K562 (cell line): ENCODE results near the gene AKNAD1. TPM values are rescaled to one million over a fixed set of nuclear protein-coding genes. Genes with fewer than 3 reads are reported as not detected.

ENCODE experiments used
- ATAC-seq: fragments of 200-7000 bp; cut with Tn5 transposase; 3 replicates; pipeline ENCODE4 v1.9.1; 2020; ENCODE audit warnings: moderate library complexity
- BruUV-seq: library from RNA; stranded (reverse); fragments of 400-500 nt; replicated peaks from 2 replicates; lab custom pipeline; 2021; lab: Mats Ljungman, UMichigan
- CTCF ChIA-PET: fragments of 300-600 bp; formaldehyde crosslinking; extraction: SDS; loops from one replicate; lab custom pipeline; 2021; ENCODE audit warnings: low intra/inter-chr PET ratio; lab: Yijun Ruan, JAX
- POLR2A ChIA-PET: fragments of 300-600, 350-650 bp; sonication (Branson Sonifier 250); formaldehyde crosslinking; extraction: SDS; loops from one replicate; lab custom pipeline; 2021; ENCODE audit warnings: antibody characterized with exemption, inconsistent platforms; lab: Yijun Ruan, JAX
- DNase-seq, 4 experiments: peaks; one replicate each; pipeline versions ENCODE4 v3.0.0 to v3.0.0-alpha.2; 2011 to 2018; ENCODE audit warnings: low spot score in 3 of 4, mixed read lengths in 3 of 4; ENCODE audit errors: extremely low read depth in 1 of 4
- FAIRE-seq: peaks from 2 replicates; lab custom pipeline; 2011; peaks lifted over from hg19 to GRCh38; lab: Jason Lieb, UNC
- H2AFZ ChIP-seq: 2 replicates; pipeline ENCODE4 v1.6.0; 2011; ENCODE audit warnings: low read depth, low read length, control low read depth, inconsistent platforms
- H3K27ac ChIP-seq: fragments of 200-600 bp; 3 replicates; pipeline ENCODE4 v1.8.0; 2011; ENCODE audit warnings: low read depth, mild to moderate bottlenecking, control low read depth, inconsistent platforms, low read length, moderate library complexity, mixed read lengths; ENCODE audit errors: extremely low read depth
- H3K27me3 ChIP-seq, 2 experiments: fragments of 300-600 bp in 1 of 2; 2 replicates in 1 of 2; 3 replicates in 1 of 2; pipeline versions ENCODE4 v1.6.0 to v1.8.0; 2011; ENCODE audit warnings: inconsistent platforms in 2 of 2, low read length in 2 of 2, mild to moderate bottlenecking in 1 of 2, mixed read lengths in 1 of 2, moderate library complexity in 1 of 2; ENCODE audit not compliant: control insufficient read depth in 2 of 2, insufficient read depth in 2 of 2
- H3K36me3 ChIP-seq: fragments of 300-600 bp; 3 replicates; pipeline ENCODE4 v1.8.0; 2011; ENCODE audit warnings: mild to moderate bottlenecking, low read length, inconsistent platforms; ENCODE audit not compliant: control insufficient read depth, insufficient read depth
- H3K4me1 ChIP-seq, 2 experiments: fragments of 200-600 bp in 1 of 2; replicated peaks in 1 of 2; 2 replicates in 1 of 2; 3 replicates in 1 of 2; pipeline versions ENCODE4 v1.5.1 to v1.8.0; 2011; ENCODE audit warnings: inconsistent platforms in 2 of 2, low read length in 2 of 2, mild to moderate bottlenecking in 1 of 2, mixed read lengths in 1 of 2, moderate library complexity in 1 of 2; ENCODE audit not compliant: control insufficient read depth in 2 of 2, insufficient read depth in 2 of 2
- H3K4me2 ChIP-seq: 2 replicates; pipeline ENCODE4 v1.6.1; 2011; ENCODE audit warnings: low read length, control low read depth, inconsistent platforms, mixed read lengths; ENCODE audit not compliant: insufficient read depth
- H3K4me3 ChIP-seq: fragments of 200-600 bp; sonication (generic), shearing (Covaris generic); 2 replicates; pipeline ENCODE4 v1.5.1; 2016; ENCODE audit warnings: control low read depth, inconsistent platforms
- H3K79me2 ChIP-seq: fragments of 200-600 bp; 3 replicates; pipeline ENCODE4 v1.8.0; 2011; ENCODE audit warnings: low read length, inconsistent platforms; ENCODE audit not compliant: control insufficient read depth, insufficient read depth
- H3K9ac ChIP-seq, 2 experiments: 2 replicates each; pipeline versions ENCODE4 v1.6.0 to v1.6.1; 2011; ENCODE audit warnings: low read depth in 2 of 2, low read length in 2 of 2, control low read depth in 1 of 2, inconsistent platforms in 1 of 2, mild to moderate bottlenecking in 1 of 2, mixed read lengths in 1 of 2; ENCODE audit not compliant: insufficient read depth in 1 of 2
- H3K9me1 ChIP-seq: one replicate; pipeline ENCODE4 v1.6.0; 2011; ENCODE audit warnings: inconsistent platforms, mild to moderate bottlenecking, low read length, moderate library complexity; ENCODE audit not compliant: control insufficient read depth, insufficient read depth
- H3K9me3 ChIP-seq: replicated peaks from 2 replicates; pipeline ENCODE4 v1.5.1; 2011; ENCODE audit warnings: low read depth, low read length, inconsistent platforms; ENCODE audit not compliant: control insufficient read depth, insufficient read depth
- H4K20me1 ChIP-seq: replicated peaks from 2 replicates; pipeline ENCODE4 v1.6.1; 2011; ENCODE audit warnings: low read length, inconsistent platforms, mixed read lengths; ENCODE audit not compliant: control insufficient read depth, insufficient read depth
- ARID2 ChIP-seq: fragments of 450-650 bp; IDR thresholded peaks from 2 replicates; pipeline ENCODE4 v1.6.1; 2017; ENCODE audit warnings: antibody characterized with exemption, mild to moderate bottlenecking
- BDP1 ChIP-seq: IDR thresholded peaks from 3 replicates; pipeline ENCODE4 v1.6.1; 2011; ENCODE audit not compliant: insufficient read length, insufficient read depth
- CHD2 ChIP-seq: IDR thresholded peaks from 2 replicates; pipeline ENCODE4 v1.6.1; 2011; ENCODE audit warnings: low read depth, low read length
- HEY1 ChIP-seq: fragments of 250-450 bp; sonication (Bioruptor Pico); IDR thresholded peaks from 2 replicates; pipeline ENCODE4 v1.5.0; 2020; ENCODE audit warnings: mild to moderate bottlenecking, moderate library complexity, borderline replicate concordance
- NR0B1 ChIP-seq: fragments of 450-650 bp; IDR thresholded peaks from one replicate; pipeline ENCODE4 v1.6.1; 2018; ENCODE audit warnings: mild to moderate bottlenecking, moderate library complexity; ENCODE audit not compliant: partially characterized antibody
- POLR2B ChIP-seq: fragments of 450-650 bp; IDR thresholded peaks from 2 replicates; pipeline ENCODE4 v1.6.1; 2018; ENCODE audit warnings: low read depth; ENCODE audit not compliant: partially characterized antibody
- RBM34 ChIP-seq: fragments of 200-400 bp; formaldehyde crosslinking; IDR thresholded peaks from 2 replicates; pipeline ENCODE4 v1.6.1; 2018; ENCODE audit warnings: low read length, borderline replicate concordance; ENCODE audit not compliant: insufficient read depth
- SIRT6 ChIP-seq: IDR thresholded peaks from one replicate; pipeline ENCODE4 v1.6.1; 2012; ENCODE audit warnings: low read depth, mild to moderate bottlenecking, control low read depth, inconsistent platforms, low read length, moderate library complexity
- TAL1 ChIP-seq: fragments of 450-650 bp; IDR thresholded peaks from 2 replicates; pipeline ENCODE4 v1.6.1; 2016; ENCODE audit warnings: mild to moderate bottlenecking
- XRCC5 ChIP-seq: fragments of 200-400 bp; formaldehyde crosslinking; IDR thresholded peaks from 2 replicates; pipeline ENCODE4 v1.6.1; 2017; ENCODE audit warnings: low read depth, mild to moderate bottlenecking, low read length
- ZNF263 ChIP-seq: sonication (generic); formaldehyde crosslinking; IDR thresholded peaks from 2 replicates; pipeline ENCODE4 v1.8.0; 2022; ENCODE audit warnings: mild to moderate bottlenecking, missing genetic modification reagents, borderline replicate concordance
- ZNF384 ChIP-seq: IDR thresholded peaks from 2 replicates; pipeline ENCODE4 v1.6.1; 2012; ENCODE audit warnings: low read depth, low read length, improper control_type of control experiment
- ZNF740 ChIP-seq, 3 experiments: fragments of 200-800 bp in 1 of 3; sonication (Bioruptor generic) in 1 of 3; sonication (generic) in 1 of 3; formaldehyde crosslinking in 1 of 3; IDR thresholded peaks; 2 replicates each; pipeline versions ENCODE4 v1.6.1 to v1.8.0; 2016 to 2022; ENCODE audit warnings: mild to moderate bottlenecking in 2 of 3, missing compliant biosample characterization in 2 of 3, missing genetic modification characterization in 2 of 3, missing genetic modification reagents in 1 of 3
- ZNF766 ChIP-seq: fragments of 200-800 bp; sonication (Bioruptor generic); conservative IDR thresholded peaks from 2 replicates; pipeline ENCODE4 v1.6.1; 2016; ENCODE audit warnings: missing genetic modification characterization, missing compliant biosample characterization
- WGBS: fragments of 100-300 bp; shearing (Covaris generic); methylation state at CpG from one replicate; pipeline ENCODE4 v1.1.6; 2016; ENCODE audit warnings: low coverage, mixed read lengths; ENCODE audit not compliant: insufficient coverage; ENCODE audit errors: missing lambda C conversion rate; 5-methylcytosine and 5-hydroxymethylcytosine counted together
- in situ Hi-C: fragments of 300-500 bp; cut with MboI; formaldehyde crosslinking; loops from 4 replicates; pipeline ENCODE4 v1.15.0; 2018; ENCODE audit warnings: inconsistent platforms, mixed read lengths
- intact Hi-C: fragments of 100-400 bp; cut with micrococcal nuclease; formaldehyde crosslinking; loops from 2 replicates; pipeline ENCODE4 v1.14.2; 2022
- polyA plus RNA-seq, 8 experiments: library from polyadenylated mRNA; depleted of rRNA in 4 of 8; stranded (reverse) in 5 of 8; unstranded in 3 of 8; fragments of >200 nt; fragmentation: Nextera tagmentation in 2 of 8; fragmentation: Illumina TruSeq in 1 of 8; extraction: Ambion mirVana in 2 of 8; extraction: Trizol in 1 of 8; gene quantifications; 2 replicates each; pipeline versions ENCODE4 v1.2.1 to v1.2.3, GENCODE V29; 2011 to 2014; ENCODE audit warnings: inconsistent platforms in 1 of 8, missing spikeins in 1 of 8
- total RNA-seq, 7 experiments: library from RNA; depleted of rRNA in 6 of 7; stranded (reverse); fragments of >200 nt in 6 of 7; fragmentation: Illumina TruSeq in 2 of 7; extraction: Trizol in 2 of 7; gene quantifications; 2 replicates each; pipeline versions ENCODE4 v1.2.1 to v1.2.3, GENCODE V29; 2011 to 2021; ENCODE audit warnings: low replicate concordance in 1 of 7
- TF ChIP-seq, protein P1 (sequence below): fragments of 250-450 bp; sonication (Bioruptor Pico); IDR thresholded peaks from 2 replicates; pipeline ENCODE4 v1.4.0; 2020; ENCODE audit warnings: mild to moderate bottlenecking, moderate library complexity
- TF ChIP-seq, protein P2 (sequence below): fragments of 250-450 bp; sonication (Bioruptor Pico); IDR thresholded peaks from 2 replicates; pipeline ENCODE4 v1.8.0; 2022; ENCODE audit warnings: moderate library complexity, mild to moderate bottlenecking, inconsistent platforms

Gene AKNAD1
- total and polyA plus RNA-seq, 9 of the 15 experiments (the other 6 are each of a cell fraction or from before 2014, with no cell fraction given), result 0.13 to 0.30 TPM; not detected in 7

DNA sequence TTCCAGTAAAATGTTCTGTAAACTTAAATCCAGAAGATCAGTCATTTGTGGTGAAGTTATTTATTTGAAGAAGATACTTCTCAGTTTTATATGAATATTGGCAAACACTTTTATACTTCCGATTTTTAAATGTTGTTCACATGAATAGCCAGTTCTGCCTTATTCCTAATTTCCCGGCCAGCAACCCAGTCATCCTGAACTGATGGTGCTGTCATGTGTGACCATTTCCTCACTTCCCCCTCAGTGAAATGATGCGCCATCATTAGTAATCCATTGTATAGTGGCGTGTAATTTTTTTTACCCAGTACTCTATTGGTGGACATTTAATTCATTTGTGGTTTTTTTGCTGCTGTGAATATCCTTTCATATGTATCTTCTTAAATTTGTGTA, 36.2 kb upstream of the AKNAD1 start:
- in situ Hi-C loops (loop anchor here (5.0 kb wide), 1 partner anchor 66 kb away; no protein-coding TSS in a partner anchor), intact Hi-C loops (no loop called here)
- FAIRE-seq, result no peak
- Histone ChIP-seq H3K27ac (no peak overlapping the region), H3K4me2 (no peak overlapping the region), H3K4me3 (no peak overlapping the region), H3K9me3 (no peaks in the 10 kb centered on the region), H4K20me1 (no peaks in the 10 kb centered on the region), H3K9me1 (no peaks in the 10 kb centered on the region), H3K27me3 (no peaks in the 10 kb centered on the region; a peak in 1 of 5 replicates), H3K4me1 (peaks cover 0 to 12% of the 10 kb centered on the region in 2 experiments; a peak in 2 of 5 replicates), H3K9ac (no peak overlapping the region), H2AFZ (no peak overlapping the region), H3K36me3 (peaks cover 3% of the 10 kb centered on the region; the same call in 1 of the 3 replicates), H3K79me2 (no peaks in the 10 kb centered on the region)
- BruUV-seq, result no TSS peak
- WGBS, result 85% methylated on average over 4 of the region's 4 CpGs
- no peak for ATAC-seq
- no peak for DNase-seq
- POLR2A ChIA-PET, result interaction anchor here (1.0 kb wide), 1 partner anchor 12 kb away, joined by 3 read pairs; no protein-coding TSS in a partner anchor
- CTCF ChIA-PET, result no interaction called here
- TF ChIP-seq ARID2 (no peak), XRCC5 (no peak), ZNF766 (CRISPR knock-in tag) (no peak), SIRT6 (no peak), CHD2 (no peak), BDP1 (no peak), NR0B1 (no peak), ZNF384 (no peak), POLR2B (no peak), TAL1 (no peak), HEY1 (CRISPR knock-in tag) (no peak), RBM34 (no peak), ZNF740 (CRISPR knock-in tag; IDR thresholded peaks at IDR 0.05) (no peak), ZNF740 (tag; IDR thresholded peaks at IDR 0.05) (no peak), ZNF263 (CRISPR knock-in tag) (no peak)
- TF ChIP-seq, protein P1, sequence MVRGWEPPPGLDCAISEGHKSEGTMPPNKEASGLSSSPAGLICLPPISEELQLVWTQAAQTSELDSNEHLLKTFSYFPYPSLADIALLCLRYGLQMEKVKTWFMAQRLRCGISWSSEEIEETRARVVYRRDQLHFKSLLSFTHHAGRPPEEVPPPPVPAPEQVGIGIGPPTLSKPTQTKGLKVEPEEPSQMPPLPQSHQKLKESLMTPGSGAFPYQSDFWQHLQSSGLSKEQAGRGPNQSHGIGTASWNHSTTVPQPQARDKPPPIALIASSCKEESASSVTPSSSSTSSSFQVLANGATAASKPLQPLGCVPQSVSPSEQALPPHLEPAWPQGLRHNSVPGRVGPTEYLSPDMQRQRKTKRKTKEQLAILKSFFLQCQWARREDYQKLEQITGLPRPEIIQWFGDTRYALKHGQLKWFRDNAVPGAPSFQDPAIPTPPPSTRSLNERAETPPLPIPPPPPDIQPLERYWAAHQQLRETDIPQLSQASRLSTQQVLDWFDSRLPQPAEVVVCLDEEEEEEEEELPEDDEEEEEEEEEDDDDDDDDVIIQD, result no peak
- TF ChIP-seq, protein P2, sequence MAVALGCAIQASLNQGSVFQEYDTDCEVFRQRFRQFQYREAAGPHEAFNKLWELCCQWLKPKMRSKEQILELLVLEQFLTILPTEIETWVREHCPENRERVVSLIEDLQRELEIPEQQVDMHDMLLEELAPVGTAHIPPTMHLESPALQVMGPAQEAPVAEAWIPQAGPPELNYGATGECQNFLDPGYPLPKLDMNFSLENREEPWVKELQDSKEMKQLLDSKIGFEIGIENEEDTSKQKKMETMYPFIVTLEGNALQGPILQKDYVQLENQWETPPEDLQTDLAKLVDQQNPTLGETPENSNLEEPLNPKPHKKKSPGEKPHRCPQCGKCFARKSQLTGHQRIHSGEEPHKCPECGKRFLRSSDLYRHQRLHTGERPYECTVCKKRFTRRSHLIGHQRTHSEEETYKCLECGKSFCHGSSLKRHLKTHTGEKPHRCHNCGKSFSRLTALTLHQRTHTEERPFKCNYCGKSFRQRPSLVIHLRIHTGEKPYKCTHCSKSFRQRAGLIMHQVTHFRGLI (CRISPR knock-in tag), result no peak
